Heart left ventricle (tissue), 16 donors: Measurements from ENCODE around the gene RRAS. TPM values are rescaled to one million over a fixed set of nuclear protein-coding genes. Genes with fewer than 3 reads are reported as not detected.

Source experiments
- ATAC-seq, 4 donors: fragments of 200-7000 bp; cut with Tn5 transposase; one replicate each; pipeline ENCODE4 v1.9.1; 2020 to 2022; ENCODE audit warnings: moderate library complexity in 4 of 4, mild to moderate bottlenecking in 3 of 4, moderate number of reproducible peaks in 1 of 4
- DNase-seq, 5 donors: peaks; one replicate each; pipeline ENCODE4 v3.0.0-alpha.2; 2020
- H3K27ac ChIP-seq, 12 donors: fragments of 200-600 bp; sonication (generic) in 4 of 12; one replicate each; pipeline versions ENCODE4 v1.5.0 to v1.8.0; 2016 to 2022; ENCODE audit warnings: mild to moderate bottlenecking in 2 of 12
- H3K27me3 ChIP-seq, 9 donors: fragments of 200-600 bp; sonication (generic) in 2 of 9; one replicate each; pipeline versions ENCODE4 v1.5.1 to v1.8.0; 2016 to 2022; ENCODE audit warnings: mild to moderate bottlenecking in 3 of 9
- H3K36me3 ChIP-seq, 9 donors: fragments of 200-600 bp; sonication (generic) in 2 of 9; one replicate each; pipeline versions ENCODE4 v1.5.0 to v1.8.0; 2018 to 2022; ENCODE audit warnings: mild to moderate bottlenecking in 2 of 9
- H3K4me1 ChIP-seq, 12 donors: fragments of 200-600 bp; sonication (generic) in 4 of 12; one replicate each; pipeline versions ENCODE4 v1.5.0 to v1.8.0; 2016 to 2022; ENCODE audit warnings: mild to moderate bottlenecking in 3 of 12
- H3K4me3 ChIP-seq, 12 donors: fragments of 200-600 bp; sonication (generic) in 4 of 12; one replicate each; pipeline versions ENCODE4 v1.5.0 to v1.8.0; 2017 to 2022; ENCODE audit warnings: mild to moderate bottlenecking in 9 of 12, moderate library complexity in 4 of 12
- H3K9me3 ChIP-seq, 12 donors: fragments of 200-600 bp; sonication (generic) in 4 of 12; one replicate each; pipeline versions ENCODE4 v1.5.0 to v1.8.0; 2016 to 2022; ENCODE audit warnings: mild to moderate bottlenecking in 1 of 12
- POLR2A ChIP-seq, 2 donors: fragments of 450-650 bp; IDR thresholded peaks; one replicate each; pipeline ENCODE4 v1.6.1; 2017; ENCODE audit warnings: antibody characterized with exemption in 2 of 2, mild to moderate bottlenecking in 2 of 2, moderate library complexity in 2 of 2
- WGBS, 4 donors: extraction: QIAGEN DNeasy Blood & Tissue Kit in 2 of 4; methylation state at CpG; one replicate each; pipeline versions ENCODE4 v1.1.5 to v1.1.7; 2013 to 2018; 5-methylcytosine and 5-hydroxymethylcytosine counted together
- intact Hi-C, 10 donors: fragments of 100-400 bp; cut with DNase I; formaldehyde crosslinking; loops; one replicate each; pipeline versions ENCODE4 v1.11.1 to v1.14.2; 2022
- polyA plus RNA-seq, 2 donors: library from polyadenylated mRNA; stranded (reverse); fragments of 200-250 nt; gene quantifications; one replicate each; pipeline ENCODE4 v1.2.3, GENCODE V29; 2013
- total RNA-seq, 9 donors: library from RNA; depleted of rRNA in 2 of 9; stranded (reverse); fragments of >200 nt in 2 of 9; fragmentation: NEBNext Ultra II Directional in 3 of 9; extraction: Animal tissue kit (Norgen Biotek cat#: 25700) in 3 of 9; gene quantifications; one replicate each; pipeline versions ENCODE4 v1.1.0 to v1.2.4, GENCODE V29; 2016 to 2023
- TF ChIP-seq, protein P1 (sequence below), 12 donors: fragments of 200-600 bp; sonication (generic) in 4 of 12; IDR thresholded peaks; one replicate each; pipeline versions ENCODE4 v1.5.0 to v1.8.0; 2018 to 2022; ENCODE audit warnings: antibody characterized with exemption in 12 of 12, mild to moderate bottlenecking in 5 of 12
- donor health status: ischemic (EF 13 %, LVEDD 7.1; RV severe dilation, severe dysfunction).
- donor health status: healthy with polysubstance abuse.
- donor health status: DM: no; HTN: yes; CAD: no.
- donor health status: DM: no; HTN: no; CAD: no.
- donor health status: ischemic (EF 25% LVEDD 6.9; RV normal size, moderate dysfunction).
- donor health status: ischemic (EF 25% LVEDD 5.7; RV mildly dilated, moderate dysfunction).
- donor health status: healthy.
- donor health status: DM: yes; HTN: yes; CAD: no.
- donor health status: ischemic (EF 35%, LVEDD 5.7; RV mildly dilated, moderate dysfunction).
- donor health status: nonischemic (EF 11% LVEDD 7.7; RV severe dilation, severe dysfunction).
- donor health status: DM: yes; HTN: yes; CAD: no.
- donor health status: PGD.
- donor health status: ischemic (EF 29% LVEDD 5.4; RV normal size, mild dysfunction).
- donor health status: nonischemic (EF 23%, LVEDD 6.1; RV moderate dilation, normal function).

RRAS gene
- total and polyA plus RNA-seq, 11 donors, result 64.4 to 177 (median 112) TPM

DNA sequence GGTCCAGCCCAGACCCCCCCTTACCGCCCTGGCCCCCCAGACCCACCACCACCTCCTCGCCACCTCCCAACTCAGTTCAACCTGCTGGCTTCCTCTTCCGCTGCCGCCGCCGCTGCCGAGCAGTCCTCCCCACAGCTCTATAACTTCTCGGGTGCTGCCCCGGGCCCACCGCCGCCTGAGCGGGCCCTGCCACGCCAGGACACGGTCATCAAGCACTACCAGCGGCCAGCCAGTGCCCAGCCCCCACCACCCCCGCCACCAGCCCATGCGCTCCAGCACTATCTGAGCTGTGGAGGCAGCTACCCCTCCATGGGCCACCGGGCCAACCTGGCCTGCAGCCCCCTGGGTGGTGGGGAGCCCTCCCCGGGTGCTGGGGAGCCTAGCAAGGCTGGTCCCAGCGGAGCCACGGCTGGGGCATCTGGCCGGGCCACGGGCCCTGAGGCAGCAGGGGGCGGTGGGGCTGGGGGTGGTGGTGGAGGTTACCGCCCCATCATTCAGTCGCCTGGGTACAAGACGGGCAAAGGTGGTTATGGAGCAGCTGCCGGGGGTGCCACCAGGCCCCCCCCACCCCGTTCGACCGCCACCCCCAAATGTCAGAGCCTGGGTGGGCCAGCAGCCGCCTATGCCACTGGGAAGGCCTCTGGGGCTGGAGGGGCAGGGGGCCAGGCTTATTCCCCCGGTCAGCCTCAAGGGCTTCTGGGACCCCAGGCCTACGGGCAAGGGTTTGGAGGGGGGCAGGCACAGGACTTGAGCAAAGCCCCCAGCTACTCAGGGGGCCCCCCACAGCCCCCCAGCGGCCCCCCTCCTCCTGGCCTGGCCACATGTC lies 44.7 kb downstream of the RRAS start:
- no peak overlapping the region for H3K27ac ChIP-seq
- TF ChIP-seq, protein P1, sequence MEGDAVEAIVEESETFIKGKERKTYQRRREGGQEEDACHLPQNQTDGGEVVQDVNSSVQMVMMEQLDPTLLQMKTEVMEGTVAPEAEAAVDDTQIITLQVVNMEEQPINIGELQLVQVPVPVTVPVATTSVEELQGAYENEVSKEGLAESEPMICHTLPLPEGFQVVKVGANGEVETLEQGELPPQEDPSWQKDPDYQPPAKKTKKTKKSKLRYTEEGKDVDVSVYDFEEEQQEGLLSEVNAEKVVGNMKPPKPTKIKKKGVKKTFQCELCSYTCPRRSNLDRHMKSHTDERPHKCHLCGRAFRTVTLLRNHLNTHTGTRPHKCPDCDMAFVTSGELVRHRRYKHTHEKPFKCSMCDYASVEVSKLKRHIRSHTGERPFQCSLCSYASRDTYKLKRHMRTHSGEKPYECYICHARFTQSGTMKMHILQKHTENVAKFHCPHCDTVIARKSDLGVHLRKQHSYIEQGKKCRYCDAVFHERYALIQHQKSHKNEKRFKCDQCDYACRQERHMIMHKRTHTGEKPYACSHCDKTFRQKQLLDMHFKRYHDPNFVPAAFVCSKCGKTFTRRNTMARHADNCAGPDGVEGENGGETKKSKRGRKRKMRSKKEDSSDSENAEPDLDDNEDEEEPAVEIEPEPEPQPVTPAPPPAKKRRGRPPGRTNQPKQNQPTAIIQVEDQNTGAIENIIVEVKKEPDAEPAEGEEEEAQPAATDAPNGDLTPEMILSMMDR (IDR thresholded peaks at IDR 0.05), result no peak
- TF ChIP-seq POLR2A (IDR thresholded peaks at IDR 0.05), result no peak
- peaks cover 0 to 65% (median 60%) of the 10 kb centered on the region in 9 donors for H3K36me3 ChIP-seq
- ATAC-seq (no peak), DNase-seq (peak in 1 of 5 donors; percentile 37)
- H3K27me3 ChIP-seq, result no peaks in the 10 kb centered on the region
- H3K4me3 ChIP-seq, result no peak overlapping the region
- H3K4me1 ChIP-seq, result peaks cover 5 to 28% (median 20%) of the 10 kb centered on the region in 12 donors
- intact Hi-C loops, result loop anchor here in 8 of 10 donors (5.0 to 10.0 kb wide), 4 partner anchors 42 to 82 kb away; partner anchors contain the start of gene PRMT1 (in 3 of the 8)
- whole genome bisulfite sequencing, 4 donors, result 93 to 95% (median 93%) methylated on average over 16 to 35 of the region's 35 CpGs
- no peaks in the 10 kb centered on the region for H3K9me3 ChIP-seq

DNA sequence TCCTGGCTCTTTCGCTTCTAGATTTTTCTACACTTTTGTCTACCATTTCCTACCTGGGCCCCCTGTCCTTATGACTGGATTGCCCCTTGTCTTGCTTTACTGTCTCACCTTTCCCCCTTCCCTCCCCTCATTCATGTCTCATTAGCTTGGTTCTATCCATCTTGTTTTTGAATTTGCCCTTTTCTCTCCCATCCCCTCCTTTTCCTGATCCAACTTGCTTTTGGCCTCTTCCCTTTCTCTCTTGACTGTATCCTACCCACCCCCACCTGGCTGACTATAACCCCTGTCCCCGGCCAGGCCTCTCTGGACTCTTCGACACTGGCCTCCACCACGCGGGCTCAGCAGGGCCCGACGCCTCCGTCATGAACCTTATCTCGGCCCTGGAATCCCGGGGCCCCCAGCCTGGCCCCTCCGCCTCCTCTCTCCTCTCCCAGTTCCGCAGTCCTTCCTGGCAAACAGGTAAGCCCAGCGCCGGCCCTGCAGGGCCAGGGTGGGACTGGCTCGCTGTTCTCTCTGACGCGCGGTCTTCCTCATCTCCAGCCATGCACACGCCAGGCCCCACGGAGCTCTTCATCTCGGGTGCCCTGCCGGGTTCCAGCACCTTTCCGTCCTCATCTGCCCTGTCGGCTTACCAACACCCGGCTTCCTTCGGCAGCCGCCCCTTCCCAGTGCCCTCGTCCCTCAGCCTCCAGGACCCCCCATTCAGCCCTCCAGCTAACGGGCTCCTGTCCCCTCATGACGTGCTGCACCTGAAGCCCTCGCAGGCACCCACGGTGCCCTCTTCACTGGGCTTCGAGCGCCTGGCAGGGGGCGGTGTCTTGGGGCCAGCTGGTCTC lies 45.6 kb downstream of the RRAS start:
- no peak for DNase-seq
- no peaks in the 10 kb centered on the region for H3K9me3 ChIP-seq
- peak overlapping the region in 1 of 12 donors; percentile 77 for H3K4me3 ChIP-seq
- ATAC-seq, result no peak
- 78 to 88% (median 83%) methylated on average over 35 of the region's 35 CpGs for WGBS, 4 donors
- intact Hi-C loops, result loop anchor here in 7 of 10 donors (5.0 to 10.0 kb wide), 4 partner anchors 43 to 83 kb away; partner anchors contain the start of gene PRMT1 (in 3 of the 7)
- peaks cover 5 to 35% (median 20%) of the 10 kb centered on the region in 12 donors for H3K4me1 ChIP-seq
- TF ChIP-seq POLR2A (IDR thresholded peaks at IDR 0.05), result no peak
- TF ChIP-seq, protein P1 (IDR thresholded peaks at IDR 0.05), result no peak
- H3K36me3 ChIP-seq, result peaks cover 0 to 57% (median 52%) of the 10 kb centered on the region in 9 donors
- H3K27me3 ChIP-seq, result no peaks in the 10 kb centered on the region
- H3K27ac ChIP-seq, result peak overlapping the region in 5 of 12 donors; percentile 30 to 96 (median 66)

DNA sequence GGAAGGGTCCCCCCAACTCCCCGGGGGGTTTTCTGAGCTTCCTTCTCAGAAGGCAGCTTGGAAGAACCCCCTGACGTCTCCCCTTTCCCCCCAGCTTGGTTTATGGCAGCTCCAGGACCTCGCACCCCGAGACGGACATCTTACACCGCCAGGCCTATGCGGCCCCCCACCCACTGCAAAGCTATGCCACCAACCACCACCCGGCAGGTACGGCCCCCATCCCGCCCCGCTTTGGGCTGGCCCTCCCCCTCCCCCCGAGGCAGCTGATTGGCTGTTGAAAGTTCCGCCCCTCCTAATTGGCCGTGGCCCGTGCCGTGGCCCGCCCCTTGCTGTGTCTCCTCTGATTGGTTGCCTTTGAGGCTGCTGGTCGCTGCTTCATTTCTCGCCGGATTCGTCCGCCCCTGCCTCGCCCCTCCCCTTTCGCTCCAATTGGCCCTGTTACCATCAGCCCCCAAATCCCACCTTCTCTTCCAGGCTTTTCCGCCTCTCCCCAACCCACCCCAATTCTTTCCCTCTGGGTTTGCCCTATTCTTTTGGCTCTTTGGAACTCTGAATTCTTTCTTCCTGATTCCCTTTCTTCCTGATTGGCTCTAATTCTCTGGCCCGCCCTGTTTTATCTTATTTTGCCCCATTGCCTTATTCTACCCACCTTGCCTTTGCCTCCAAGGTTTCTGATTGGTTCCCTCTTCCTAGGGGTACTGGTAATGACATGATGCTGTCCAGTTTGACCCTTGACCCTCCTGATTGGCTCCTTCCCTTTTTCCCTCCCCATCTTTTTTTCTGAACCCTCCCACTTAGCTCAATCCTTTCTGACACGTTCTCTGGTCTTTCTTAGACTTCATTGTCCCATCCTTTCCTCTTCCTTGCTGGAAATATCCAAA lies 46.5 kb downstream of the RRAS start:
- Histone ChIP-seq H3K27me3 (no peaks in the 10 kb centered on the region), H3K4me1 (peaks cover 5 to 35% (median 20%) of the 10 kb centered on the region in 12 donors), H3K27ac (peak overlapping the region in 11 of 12 donors; percentile 34 to 96 (median 92)), H3K4me3 (peak overlapping the region in 10 of 12 donors; percentile 10 to 96 (median 77)), H3K9me3 (no peaks in the 10 kb centered on the region), H3K36me3 (peaks cover 0 to 48% (median 43%) of the 10 kb centered on the region in 9 donors)
- DNase-seq (peak; percentile 93 to 96 (median 95)), ATAC-seq (peak; percentile 64 to 77 (median 73))
- 9 to 26% (median 21%) methylated on average over 21 to 27 of the region's 27 CpGs for WGBS, 4 donors
- no peak for TF ChIP-seq POLR2A (IDR thresholded peaks at IDR 0.05)
- TF ChIP-seq, protein P1 (IDR thresholded peaks at IDR 0.05), result no peak
- intact Hi-C loops, result loop anchor here in 7 of 10 donors (1.0 to 10.0 kb wide), 6 partner anchors 44 to 84 kb away; partner anchors contain the start of genes PRMT1 (in 3 of the 7) and RRAS (in 1 of the 7)
